HG02678 (cell line): ENCODE data around the gene RBFOX2.
"Not testable (repeated sequence)": the region's sequence is repeated elsewhere in the genome, so short reads cannot be mapped to it uniquely, and the experiment has no call there.

Experiments used
- ATAC-seq: cut with Tn5 transposase; IDR thresholded peaks from one replicate; pipeline ENCODE4 v1.9.1; 2021; ENCODE audit warnings: mild to moderate bottlenecking, moderate library complexity; ENCODE audit not compliant: unreplicated experiment

RBFOX2 gene

GRCh38 chr22:36010090-36010489 lies 18.5 kb downstream of the RBFOX2 start:
- no peak for ATAC-seq

- no peak for ATAC-seq
These were observed 19.5 kb downstream of the RBFOX2 start for GRCh38 chr22:36009085-36009484.

GRCh38 chr22:36008565-36008964 lies 20.1 kb downstream of the RBFOX2 start:
- ATAC-seq = no peak

GRCh38 chr22:36008131-36008530 lies 20.5 kb downstream of the RBFOX2 start:
- ATAC-seq = no peak

- ATAC-seq = no peak
These were observed 24.5 kb downstream of the RBFOX2 start for GRCh38 chr22:36003972-36004674.

GRCh38 chr22:36002718-36003260 lies 25.8 kb downstream of the RBFOX2 start:
- no peak for ATAC-seq

GRCh38 chr22:36002084-36002483 lies 26.5 kb downstream of the RBFOX2 start:
- no peak for ATAC-seq

- no peak for ATAC-seq
These were observed 29.9 kb downstream of the RBFOX2 start for GRCh38 chr22:35998748-35999147.

GRCh38 chr22:35997438-35997837 lies 31.2 kb downstream of the RBFOX2 start:
- no peak for ATAC-seq

GRCh38 chr22:35996596-35996995 lies 32.0 kb downstream of the RBFOX2 start:
- ATAC-seq = no peak

- ATAC-seq = no peak
These were observed 32.9 kb downstream of the RBFOX2 start for GRCh38 chr22:35995772-35996171.

- no peak for ATAC-seq
These were observed 33.3 kb downstream of the RBFOX2 start for GRCh38 chr22:35995348-35995747.

- not testable (repeated sequence) for ATAC-seq
These were observed 34.9 kb downstream of the RBFOX2 start for GRCh38 chr22:35993727-35994126.

- no peak for ATAC-seq
These were observed 35.4 kb downstream of the RBFOX2 start for GRCh38 chr22:35993048-35993714.

- ATAC-seq = no peak
These were observed 37.5 kb downstream of the RBFOX2 start for GRCh38 chr22:35991168-35991567.

GRCh38 chr22:35988030-35988429 lies 40.6 kb downstream of the RBFOX2 start:
- no peak for ATAC-seq

GRCh38 chr22:35987487-35987886 lies 41.1 kb downstream of the RBFOX2 start:
- no peak for ATAC-seq

GRCh38 chr22:35986088-35986487 lies 42.5 kb downstream of the RBFOX2 start:
- no peak for ATAC-seq

- ATAC-seq = no peak
These were observed 43.3 kb downstream of the RBFOX2 start for GRCh38 chr22:35985371-35985770.

GRCh38 chr22:35984183-35985175 lies 44.1 kb downstream of the RBFOX2 start:
- ATAC-seq = no peak

- no peak for ATAC-seq
These were observed 46.7 kb downstream of the RBFOX2 start for GRCh38 chr22:35981900-35982299.
